ENCODE results near the gene OSTM1. TPM values are rescaled to one million over a fixed set of nuclear protein-coding genes. Genes with fewer than 3 reads are reported as not detected.
A peak's percentile ranks its signal among the peaks of the same experiment; 100 is the strongest.

OSTM1 gene
- 34.4 TPM for total RNA-seq

DNA sequence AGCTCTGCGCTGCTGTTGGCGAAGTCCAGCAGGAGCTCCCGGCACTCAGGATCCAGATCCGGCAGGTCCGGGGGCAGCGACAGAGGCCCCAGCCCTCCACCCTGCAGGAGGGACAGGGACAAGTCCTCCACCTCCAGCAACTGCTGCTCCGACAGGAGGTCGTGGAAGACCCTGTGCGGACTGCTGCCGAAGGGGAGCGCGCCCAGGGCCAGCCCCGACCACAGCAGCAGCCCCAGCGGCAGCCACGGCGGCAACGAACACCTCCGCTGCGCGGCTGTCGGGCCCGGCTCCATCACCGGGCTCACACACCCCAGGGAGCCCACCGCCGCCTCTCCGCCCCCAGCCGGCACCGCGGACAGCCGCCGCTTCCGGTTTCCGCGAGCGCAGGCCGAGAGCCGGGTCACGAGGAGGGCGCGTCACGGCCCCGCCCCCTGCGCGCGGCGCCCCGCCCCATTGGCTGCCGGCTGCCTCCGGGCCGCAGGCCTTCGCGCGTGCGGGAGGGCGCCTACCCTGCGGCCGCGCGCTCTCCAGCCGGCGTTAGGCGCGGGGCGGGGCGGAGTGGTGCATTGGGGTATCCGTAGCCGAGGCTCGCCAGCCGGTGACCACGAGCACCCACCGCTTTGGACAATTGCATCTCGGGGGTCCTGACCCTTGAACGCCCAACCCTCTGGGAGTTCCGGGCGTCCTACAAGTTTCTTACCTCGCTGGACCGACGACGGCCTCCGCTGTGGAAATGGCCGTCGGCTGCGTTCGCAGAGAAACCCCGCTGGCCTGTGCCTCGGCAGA is at the start of gene OSTM1:
Gene OSTM1, minus strand, starts transcription at position 383 of the 786 bp plus-strand sequence. Its CDS starts 90 bp downstream, at position 293.
- H3K4me1 ChIP-seq: peaks cover 21% of the 10 kb centered on the region
- intact Hi-C loops (cut with DNase I): no loop called here
- no peaks in the 10 kb centered on the region for H3K9me3 ChIP-seq
- peak within 1 kb of the TSS; percentile 86 for H3K27ac ChIP-seq
- TF ChIP-seq, protein P1, sequence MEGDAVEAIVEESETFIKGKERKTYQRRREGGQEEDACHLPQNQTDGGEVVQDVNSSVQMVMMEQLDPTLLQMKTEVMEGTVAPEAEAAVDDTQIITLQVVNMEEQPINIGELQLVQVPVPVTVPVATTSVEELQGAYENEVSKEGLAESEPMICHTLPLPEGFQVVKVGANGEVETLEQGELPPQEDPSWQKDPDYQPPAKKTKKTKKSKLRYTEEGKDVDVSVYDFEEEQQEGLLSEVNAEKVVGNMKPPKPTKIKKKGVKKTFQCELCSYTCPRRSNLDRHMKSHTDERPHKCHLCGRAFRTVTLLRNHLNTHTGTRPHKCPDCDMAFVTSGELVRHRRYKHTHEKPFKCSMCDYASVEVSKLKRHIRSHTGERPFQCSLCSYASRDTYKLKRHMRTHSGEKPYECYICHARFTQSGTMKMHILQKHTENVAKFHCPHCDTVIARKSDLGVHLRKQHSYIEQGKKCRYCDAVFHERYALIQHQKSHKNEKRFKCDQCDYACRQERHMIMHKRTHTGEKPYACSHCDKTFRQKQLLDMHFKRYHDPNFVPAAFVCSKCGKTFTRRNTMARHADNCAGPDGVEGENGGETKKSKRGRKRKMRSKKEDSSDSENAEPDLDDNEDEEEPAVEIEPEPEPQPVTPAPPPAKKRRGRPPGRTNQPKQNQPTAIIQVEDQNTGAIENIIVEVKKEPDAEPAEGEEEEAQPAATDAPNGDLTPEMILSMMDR (IDR thresholded peaks at IDR 0.05): no peak
- TF ChIP-seq POLR2AphosphoS5 (IDR thresholded peaks at IDR 0.05; ENCODE audit: insufficient read depth in 1 of 2, low read depth in 1 of 2) (peak in 1 of 2 donors; percentile 61), POLR2A (IDR thresholded peaks at IDR 0.05) (peak in 1 of 2 donors; percentile 61)
- H3K27me3 ChIP-seq: no peaks in the 10 kb centered on the region
- H3K4me3 ChIP-seq: peak within 1 kb of the TSS; percentile 91 to 93
- no peaks in the 10 kb centered on the region for H3K36me3 ChIP-seq
- DNase-seq (ENCODE audit: extremely low spot score in 2 of 2): peak in 1 of 2 donors; percentile 90

DNA sequence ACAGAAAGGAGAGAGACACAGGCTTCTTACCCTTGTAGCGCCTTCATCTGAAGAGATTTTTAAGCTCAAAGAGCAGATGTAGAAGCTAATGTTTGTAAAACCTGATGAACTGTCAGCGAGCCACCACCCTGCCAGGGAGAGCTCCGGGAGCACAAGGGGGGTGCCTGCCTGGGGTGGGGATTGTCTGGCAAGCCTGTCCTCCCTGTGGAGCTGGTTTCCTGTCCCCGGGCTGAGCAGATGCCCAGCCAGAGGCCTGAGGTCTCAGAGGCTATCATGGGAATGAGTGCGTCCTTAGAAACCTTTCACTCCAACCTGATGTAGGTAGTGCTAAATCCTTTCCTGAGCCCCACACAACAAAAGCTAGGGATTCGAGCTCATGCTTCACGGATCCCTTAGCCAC is 49.4 kb upstream of the OSTM1 start:
- no peak for DNase-seq (ENCODE audit: extremely low spot score in 2 of 2)
- Histone ChIP-seq H3K9me3 (no peaks in the 10 kb centered on the region), H3K36me3 (no peaks in the 10 kb centered on the region), H3K27me3 (peaks cover 8% of the 10 kb centered on the region), H3K4me3 (no peak overlapping the region), H3K4me1 (peaks cover 8% of the 10 kb centered on the region), H3K27ac (no peak overlapping the region)
- TF ChIP-seq, protein P1 (IDR thresholded peaks at IDR 0.05): no peak
- TF ChIP-seq POLR2A (IDR thresholded peaks at IDR 0.05) (no peak), POLR2AphosphoS5 (IDR thresholded peaks at IDR 0.05; ENCODE audit: insufficient read depth in 1 of 2, low read depth in 1 of 2) (no peak)
- intact Hi-C loops (cut with DNase I): no loop called here

DNA sequence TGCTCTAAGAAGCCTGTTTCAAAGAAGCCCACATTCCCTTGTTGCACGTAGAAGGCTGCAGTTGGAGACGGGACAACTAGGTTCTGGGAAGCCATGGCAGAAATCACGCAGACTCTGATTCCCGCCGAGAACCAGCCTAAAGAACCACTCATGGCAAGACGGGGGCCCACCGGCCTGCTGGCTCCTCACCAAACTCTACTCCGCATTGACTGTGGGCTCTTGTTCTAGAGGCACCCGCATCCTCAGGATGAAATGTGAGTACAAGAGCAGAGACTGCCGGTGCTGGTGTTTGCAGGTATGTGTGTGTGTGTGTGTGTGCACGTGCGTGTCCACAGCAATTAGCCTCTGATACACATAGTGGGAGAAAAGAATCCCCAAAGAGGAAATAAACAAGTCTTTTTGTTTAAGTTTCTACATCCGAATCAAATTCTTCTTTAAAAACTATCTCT is 49.0 kb upstream of the OSTM1 start:
- no peak for DNase-seq (ENCODE audit: extremely low spot score in 2 of 2)
- Histone ChIP-seq H3K36me3 (no peaks in the 10 kb centered on the region), H3K4me1 (peaks cover 12% of the 10 kb centered on the region), H3K9me3 (no peaks in the 10 kb centered on the region), H3K27me3 (peaks cover 8% of the 10 kb centered on the region), H3K27ac (no peak overlapping the region), H3K4me3 (no peak overlapping the region)
- intact Hi-C loops (cut with DNase I): no loop called here
- TF ChIP-seq POLR2AphosphoS5 (IDR thresholded peaks at IDR 0.05; ENCODE audit: insufficient read depth in 1 of 2, low read depth in 1 of 2): no peak
- TF ChIP-seq, protein P1 (IDR thresholded peaks at IDR 0.05): no peak
- no peak for TF ChIP-seq POLR2A (IDR thresholded peaks at IDR 0.05)

- TF ChIP-seq, protein P1 (IDR thresholded peaks at IDR 0.05): no peak
- TF ChIP-seq POLR2A (IDR thresholded peaks at IDR 0.05) (no peak), POLR2AphosphoS5 (IDR thresholded peaks at IDR 0.05; ENCODE audit: insufficient read depth in 1 of 2, low read depth in 1 of 2) (no peak)
- H3K9me3 ChIP-seq: no peaks in the 10 kb centered on the region
- H3K27me3 ChIP-seq: peaks cover 14% of the 10 kb centered on the region
- H3K27ac ChIP-seq: no peak overlapping the region
- H3K4me1 ChIP-seq: peaks cover 29% of the 10 kb centered on the region
- no peaks in the 10 kb centered on the region for H3K36me3 ChIP-seq
- DNase-seq (ENCODE audit: extremely low spot score in 2 of 2): no peak
- intact Hi-C loops (cut with DNase I): no loop called here
- no peak overlapping the region for H3K4me3 ChIP-seq
These were observed 47.1 kb upstream of the OSTM1 start for GRCh38 chr6:108121612-108122011.

DNA sequence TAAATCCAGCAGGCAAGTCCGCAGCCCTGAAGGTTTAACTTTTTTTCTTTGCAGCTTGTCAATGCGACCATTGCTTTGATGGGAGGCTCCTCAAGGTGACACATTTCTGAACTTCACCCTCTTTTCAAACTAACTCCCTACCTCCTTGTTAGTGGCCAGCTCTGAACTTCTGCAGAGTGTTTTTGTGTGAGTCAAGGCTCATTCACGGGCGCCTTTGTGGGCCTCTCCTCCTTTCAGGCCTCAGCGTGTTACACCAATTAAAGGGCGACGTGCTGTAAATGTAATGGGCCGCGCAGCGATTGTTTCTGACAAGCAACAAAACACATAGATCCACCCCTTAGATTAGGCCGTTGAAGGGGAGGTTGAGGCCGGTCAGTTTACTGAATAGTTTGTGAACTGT is 45.8 kb upstream of the OSTM1 start:
- TF ChIP-seq, protein P1 (IDR thresholded peaks at IDR 0.05): no peak
- no peak for TF ChIP-seq POLR2A (IDR thresholded peaks at IDR 0.05)
- H3K36me3 ChIP-seq: no peaks in the 10 kb centered on the region
- no peaks in the 10 kb centered on the region for H3K9me3 ChIP-seq
- no peak overlapping the region for H3K4me3 ChIP-seq
- intact Hi-C loops (cut with DNase I): no loop called here
- H3K4me1 ChIP-seq: peaks cover 36% of the 10 kb centered on the region
- peaks cover 15% of the 10 kb centered on the region for H3K27me3 ChIP-seq
- H3K27ac ChIP-seq: no peak overlapping the region
- no peak for DNase-seq (ENCODE audit: extremely low spot score in 2 of 2)
